Stomach (tissue), 4 donors: ENCODE results near the gene XKR3.

Experiments used
- CTCF ChIP-seq, 7 experiments: fragments of 450-650 bp in 4 of 7; fragments of 200-600 bp in 3 of 7; sonication (generic) in 3 of 7; IDR thresholded peaks; one replicate each; pipeline ENCODE4 v1.5.1; 2016 to 2019; ENCODE audit warnings: antibody characterized with exemption in 7 of 7, control low read depth in 2 of 7, mild to moderate bottlenecking in 1 of 7
- EP300 ChIP-seq: sonication (generic); formaldehyde crosslinking; IDR thresholded peaks from one replicate; pipeline ENCODE4 v1.6.1; 2017; ENCODE audit warnings: antibody characterized with exemption

DNA sequence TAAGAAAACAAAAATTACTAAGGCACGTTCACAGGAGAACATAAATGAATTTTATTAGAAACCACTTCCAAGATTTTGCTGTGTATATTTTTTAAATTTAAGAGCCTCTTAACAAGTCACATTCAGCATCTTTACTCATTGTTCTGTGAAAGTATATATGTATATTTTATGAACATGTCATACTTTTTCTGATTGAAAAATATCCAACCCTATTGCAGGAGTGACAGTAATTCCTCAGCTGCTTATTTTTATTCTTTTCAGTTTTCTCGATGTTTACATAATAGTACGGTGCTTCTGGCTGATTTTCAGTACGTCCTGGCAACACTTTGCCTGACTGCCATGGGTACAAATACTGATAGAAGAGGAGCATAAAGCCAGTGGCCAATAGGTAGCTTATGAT is 41.8 kb downstream of the XKR3 start:
- TF ChIP-seq CTCF (IDR thresholded peaks at IDR 0.05), result no peak
- TF ChIP-seq EP300, result no peak
